HEK293 (cell line): ENCODE data around the gene TSACC.
A peak's percentile ranks its signal among the peaks of the same experiment; 100 is the strongest.

Experiments used
- CTCF ChIA-PET: fragments of 350-600 bp; formaldehyde crosslinking; extraction: SDS; loops from one replicate; lab custom pipeline; 2021; ENCODE audit warnings: antibody characterized with exemption; lab: Yijun Ruan, JAX
- POLR2A ChIA-PET: fragments of 300-600 bp; formaldehyde crosslinking; extraction: SDS; loops from one replicate; lab custom pipeline; 2020; ENCODE audit warnings: antibody characterized with exemption, inconsistent platforms; lab: Yijun Ruan, JAX
- H3K27ac ChIP-seq: fragments of 200-500 bp; sonication (Bioruptor generic); 2 replicates; pipeline ENCODE4 v1.5.1; 2014; ENCODE audit warnings: low read depth, low read length, control low read depth, inconsistent platforms; ENCODE audit errors: extremely low read depth
- H3K36me3 ChIP-seq, 2 experiments: fragments of 200-500 bp in 1 of 2; sonication (Bioruptor generic) in 1 of 2; 1 replicate in 1 of 2; 2 replicates in 1 of 2; pipeline ENCODE4 v1.5.1; 2014 to 2017; ENCODE audit warnings: inconsistent platforms in 2 of 2, low read length in 2 of 2; ENCODE audit not compliant: control insufficient read depth in 2 of 2, insufficient read depth in 1 of 2
- H3K4me1 ChIP-seq: fragments of 200-500 bp; sonication (Bioruptor generic); 2 replicates; pipeline ENCODE4 v1.5.1; 2014; ENCODE audit warnings: mild to moderate bottlenecking, low read length, inconsistent platforms; ENCODE audit not compliant: control insufficient read depth, insufficient read depth
- H3K4me3 ChIP-seq: 2 replicates; pipeline ENCODE4 v1.5.1; 2011; ENCODE audit warnings: low read depth, mild to moderate bottlenecking, control low read depth, low read length, moderate library complexity
- H3K9me3 ChIP-seq: fragments of 200-500 bp; sonication (Bioruptor generic); 2 replicates; pipeline ENCODE4 v1.5.1; 2014; ENCODE audit warnings: low read depth, low read length, inconsistent platforms; ENCODE audit not compliant: control insufficient read depth, insufficient read depth
- BCL6B ChIP-seq: fragments of 450-650 bp; formaldehyde crosslinking; IDR thresholded peaks from 2 replicates; pipeline ENCODE4 v1.5.1; 2017; ENCODE audit warnings: missing biosample characterization, missing genetic modification characterization
- KLF17 ChIP-seq: fragments of 450-650 bp; formaldehyde crosslinking; IDR thresholded peaks from 2 replicates; pipeline ENCODE4 v1.5.1; 2016; ENCODE audit warnings: missing biosample characterization, missing genetic modification characterization
- RBAK ChIP-seq: fragments of 450-650 bp; formaldehyde crosslinking; IDR thresholded peaks from 2 replicates; pipeline ENCODE4 v1.5.1; 2016; ENCODE audit warnings: missing biosample characterization, missing genetic modification characterization
- YY1 ChIP-seq: fragments of 450-650 bp; formaldehyde crosslinking; IDR thresholded peaks from 2 replicates; pipeline ENCODE4 v1.5.1; 2018; ENCODE audit warnings: missing biosample characterization, missing genetic modification characterization
- ZBTB10 ChIP-seq: fragments of 450-650 bp; formaldehyde crosslinking; IDR thresholded peaks from 2 replicates; pipeline ENCODE4 v1.5.1; 2016; ENCODE audit warnings: missing biosample characterization, missing genetic modification characterization
- ZBTB48 ChIP-seq: fragments of 450-650 bp; formaldehyde crosslinking; IDR thresholded peaks from 2 replicates; pipeline ENCODE4 v1.5.1; 2016; ENCODE audit warnings: missing biosample characterization, missing genetic modification characterization
- ZBTB7A ChIP-seq: fragments of 450-650 bp; formaldehyde crosslinking; IDR thresholded peaks from 2 replicates; pipeline ENCODE4 v1.5.1; 2016; ENCODE audit warnings: low read depth, missing biosample characterization, missing genetic modification characterization
- ZFHX2 ChIP-seq: fragments of 450-650 bp; formaldehyde crosslinking; conservative IDR thresholded peaks from 2 replicates; pipeline ENCODE4 v1.5.1; 2016; ENCODE audit warnings: missing biosample characterization, missing genetic modification characterization
- ZNF266 ChIP-seq: fragments of 450-650 bp; formaldehyde crosslinking; IDR thresholded peaks from 2 replicates; pipeline ENCODE4 v1.5.1; 2016; ENCODE audit warnings: missing biosample characterization, missing genetic modification characterization, low read depth
- ZNF302 ChIP-seq: fragments of 450-650 bp; formaldehyde crosslinking; IDR thresholded peaks from 2 replicates; pipeline ENCODE4 v1.5.1; 2016; ENCODE audit warnings: missing biosample characterization, missing genetic modification characterization, low read depth
- ZNF324 ChIP-seq: fragments of 450-650 bp; formaldehyde crosslinking; IDR thresholded peaks from 2 replicates; pipeline ENCODE4 v1.5.1; 2016; ENCODE audit warnings: missing biosample characterization, missing genetic modification characterization
- ZNF391 ChIP-seq: fragments of 450-650 bp; formaldehyde crosslinking; IDR thresholded peaks from 2 replicates; pipeline ENCODE4 v1.5.1; 2016; ENCODE audit warnings: low read depth, missing biosample characterization, missing genetic modification characterization, borderline replicate concordance
- ZNF707 ChIP-seq: fragments of 450-650 bp; formaldehyde crosslinking; IDR thresholded peaks from 2 replicates; pipeline ENCODE4 v1.5.1; 2016; ENCODE audit warnings: missing biosample characterization, missing genetic modification characterization
- ZNF768 ChIP-seq: fragments of 450-650 bp; formaldehyde crosslinking; IDR thresholded peaks from 2 replicates; pipeline ENCODE4 v1.5.1; 2018; ENCODE audit warnings: missing biosample characterization, mild to moderate bottlenecking, missing genetic modification characterization
- ZNF843 ChIP-seq: fragments of 450-650 bp; formaldehyde crosslinking; IDR thresholded peaks from 2 replicates; pipeline ENCODE4 v1.5.1; 2016; ENCODE audit warnings: missing biosample characterization, missing genetic modification characterization
- ZXDB ChIP-seq: fragments of 450-650 bp; formaldehyde crosslinking; IDR thresholded peaks from 2 replicates; pipeline ENCODE4 v1.5.1; 2016; ENCODE audit warnings: missing biosample characterization, missing genetic modification characterization

The TSACC gene

GRCh38 chr1:156337888-156338179 lies 492 bp upstream of the TSACC start (continued):
- TF ChIP-seq ZBTB10 (peak; percentile 76), ZNF324 (tag by site-specific recombination) (peak; percentile 41; the same call in 1 of the 2 replicates), ZBTB7A (tag by site-specific recombination) (0 out of 2 replicates have a peak, but pooled peaks have one; percentile 41), ZFHX2 (tag by site-specific recombination) (peak; percentile 9; the same call in 1 of the 2 replicates), ZXDB (tag by site-specific recombination) (peak; percentile 54; the same call in 1 of the 2 replicates), KLF17 (tag by site-specific recombination) (peak; percentile 44; the same call in 1 of the 2 replicates), ZNF768 (tag by site-specific recombination) (no peak), ZBTB48 (0 out of 2 replicates have a peak, but pooled peaks have one; percentile 7), ZNF391 (tag by site-specific recombination) (peak; percentile 83; the same call in 1 of the 2 replicates), BCL6B (no peak), YY1 (tag by site-specific recombination) (peak; percentile 63), ZNF843 (tag by site-specific recombination) (0 out of 2 replicates have a peak, but pooled peaks have one; percentile 34)
- TF ChIP-seq, all 188 proteins: peak for 30

GRCh38 chr1:156342166-156342955 lies 4.0 kb downstream of the TSACC start:
- H3K27ac ChIP-seq: no peak overlapping the region
- no peaks in the 10 kb centered on the region for H3K36me3 ChIP-seq
- POLR2A ChIA-PET: no interaction called here
- CTCF ChIA-PET: interaction anchor here (0.7 to 1.4 kb wide), 7 partner anchors 10 to 113 kb away, joined by 3 to 6 read pairs (median 5); no protein-coding TSS in a partner anchor
- no peak overlapping the region for H3K4me3 ChIP-seq
- H3K9me3 ChIP-seq: no peaks in the 10 kb centered on the region
- TF ChIP-seq ZNF302 (tag by site-specific recombination) (no peak), ZNF707 (tag by site-specific recombination) (no peak), RBAK (tag by site-specific recombination) (no peak), ZBTB10 (no peak), ZNF266 (tag by site-specific recombination) (no peak)
- H3K4me1 ChIP-seq: no peaks in the 10 kb centered on the region
